ENCODE measurements around the gene ZNF605.
"Not testable (repeated sequence)": the region's sequence is repeated elsewhere in the genome, so short reads cannot be mapped to it uniquely, and the experiment has no call there.

Gene ZNF605

GRCh38 chr12:132887513-132888351 lies 68.4 kb downstream of the ZNF605 start, which contains the start of gene CHFR:
CHFR (minus strand) TSS chr12:132887605; CDS start chr12:132887328, 277 bp downstream.
- ChIA-PET CTCF (interaction anchor here (0.7 kb wide), 2 partner anchors 21 to 72 kb away, joined by 3 read pairs; no protein-coding TSS in a partner anchor), POLR2A (ENCODE audit: low non-redundant PET) (interaction anchor here (0.6 kb wide), 1 partner anchor 17 kb away, joined by 11 read pairs; no protein-coding TSS in a partner anchor)
- peak; percentile 93 for DNase-seq (ENCODE audit: low spot score)
- H3K27ac ChIP-seq: peak within 1 kb of the TSS; percentile 94
- no peak for TF ChIP-seq CTCF (conservative IDR thresholded peaks at IDR 0.05; ENCODE audit: low read depth)

- TF ChIP-seq CTCF (conservative IDR thresholded peaks at IDR 0.05; ENCODE audit: low read depth): no peak
- H3K27ac ChIP-seq: peak overlapping the region; percentile 94
- DNase-seq (ENCODE audit: low spot score): peak; percentile 14
- POLR2A ChIA-PET (ENCODE audit: low non-redundant PET): interaction anchor here (0.6 kb wide), 1 partner anchor 16 kb away, joined by 11 read pairs; no protein-coding TSS in a partner anchor
- CTCF ChIA-PET: interaction anchor here (0.7 kb wide), 2 partner anchors 22 to 71 kb away, joined by 3 read pairs; no protein-coding TSS in a partner anchor
Observed at GRCh38 chr12:132886529-132887477, 69.3 kb downstream of the ZNF605 start.

- ChIA-PET CTCF (no interaction called here), POLR2A (ENCODE audit: low non-redundant PET) (no interaction called here)
- TF ChIP-seq CTCF (conservative IDR thresholded peaks at IDR 0.05; ENCODE audit: low read depth): no peak
- H3K27ac ChIP-seq: no peak overlapping the region
- DNase-seq (ENCODE audit: low spot score): no peak
Observed at GRCh38 chr12:132881818-132882217, 74.3 kb downstream of the ZNF605 start.

- H3K27ac ChIP-seq; DNase-seq (ENCODE audit: low spot score); POLR2A ChIA-PET (ENCODE audit: low non-redundant PET); CTCF ChIA-PET: not testable (repeated sequence)
Observed at GRCh38 chr12:132874620-132875019, 81.5 kb downstream of the ZNF605 start.

- TF ChIP-seq CTCF (conservative IDR thresholded peaks at IDR 0.05; ENCODE audit: low read depth): no peak
- no peak overlapping the region for H3K27ac ChIP-seq
- DNase-seq (ENCODE audit: low spot score): no peak
- CTCF ChIA-PET: no interaction called here
- POLR2A ChIA-PET (ENCODE audit: low non-redundant PET): no interaction called here
Observed at GRCh38 chr12:132874175-132874574, 81.9 kb downstream of the ZNF605 start.

GRCh38 chr12:132873724-132874123 lies 82.4 kb downstream of the ZNF605 start:
- H3K27ac ChIP-seq: no peak overlapping the region
- CTCF ChIA-PET: interaction anchor here (0.5 kb wide), 1 partner anchor 731 kb away, joined by 3 read pairs; no protein-coding TSS in a partner anchor
- DNase-seq (ENCODE audit: low spot score): no peak
- no peak for TF ChIP-seq CTCF (conservative IDR thresholded peaks at IDR 0.05; ENCODE audit: low read depth)
- POLR2A ChIA-PET (ENCODE audit: low non-redundant PET): no interaction called here
